SH-SY5Y (cell line): Measurements from ENCODE around the gene APOBEC4.

Experiments used
- GATA2 ChIP-seq: IDR thresholded peaks from 2 replicates; pipeline ENCODE4 v1.6.1; 2011; ENCODE audit warnings: mild to moderate bottlenecking, low read depth, low read length
- GATA3 ChIP-seq: IDR thresholded peaks from 2 replicates; pipeline ENCODE4 v1.6.1; 2011; ENCODE audit warnings: low read depth, mild to moderate bottlenecking, low read length, moderate library complexity

DNA sequence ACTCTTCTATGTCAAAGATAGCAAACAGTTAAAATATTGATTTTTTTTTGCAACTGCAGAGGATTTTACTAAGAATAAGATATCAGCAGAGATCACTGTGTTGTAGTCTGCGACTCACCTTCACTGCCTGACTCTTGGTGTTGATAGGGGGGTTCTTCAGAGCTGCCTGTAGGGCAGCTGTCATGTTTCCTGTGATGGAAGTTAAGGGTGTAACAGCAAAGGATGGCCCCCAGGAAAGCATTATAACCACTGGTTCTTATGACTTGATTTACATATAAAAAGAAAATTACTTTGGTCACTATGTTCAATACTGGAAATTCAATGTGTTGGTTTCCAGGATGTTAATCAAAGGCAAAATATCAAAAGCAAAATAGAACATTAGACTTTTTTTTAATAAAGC is 20.2 kb downstream of the APOBEC4 start:
- TF ChIP-seq GATA2 (no peak), GATA3 (no peak)
